ENCODE data around the gene DDIT3. TPM values are rescaled to one million over a fixed set of nuclear protein-coding genes. Genes with fewer than 3 reads are reported as not detected.
A peak's percentile ranks its signal among the peaks of the same experiment; 100 is the strongest.
"Not testable (repeated sequence)": the region's sequence is repeated elsewhere in the genome, so short reads cannot be mapped to it uniquely, and the experiment has no call there.

DDIT3 gene, protein sequence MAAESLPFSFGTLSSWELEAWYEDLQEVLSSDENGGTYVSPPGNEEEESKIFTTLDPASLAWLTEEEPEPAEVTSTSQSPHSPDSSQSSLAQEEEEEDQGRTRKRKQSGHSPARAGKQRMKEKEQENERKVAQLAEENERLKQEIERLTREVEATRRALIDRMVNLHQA
- 10 to 100 TPM; 34.4 to 37.2 TPM for total RNA-seq

DNA sequence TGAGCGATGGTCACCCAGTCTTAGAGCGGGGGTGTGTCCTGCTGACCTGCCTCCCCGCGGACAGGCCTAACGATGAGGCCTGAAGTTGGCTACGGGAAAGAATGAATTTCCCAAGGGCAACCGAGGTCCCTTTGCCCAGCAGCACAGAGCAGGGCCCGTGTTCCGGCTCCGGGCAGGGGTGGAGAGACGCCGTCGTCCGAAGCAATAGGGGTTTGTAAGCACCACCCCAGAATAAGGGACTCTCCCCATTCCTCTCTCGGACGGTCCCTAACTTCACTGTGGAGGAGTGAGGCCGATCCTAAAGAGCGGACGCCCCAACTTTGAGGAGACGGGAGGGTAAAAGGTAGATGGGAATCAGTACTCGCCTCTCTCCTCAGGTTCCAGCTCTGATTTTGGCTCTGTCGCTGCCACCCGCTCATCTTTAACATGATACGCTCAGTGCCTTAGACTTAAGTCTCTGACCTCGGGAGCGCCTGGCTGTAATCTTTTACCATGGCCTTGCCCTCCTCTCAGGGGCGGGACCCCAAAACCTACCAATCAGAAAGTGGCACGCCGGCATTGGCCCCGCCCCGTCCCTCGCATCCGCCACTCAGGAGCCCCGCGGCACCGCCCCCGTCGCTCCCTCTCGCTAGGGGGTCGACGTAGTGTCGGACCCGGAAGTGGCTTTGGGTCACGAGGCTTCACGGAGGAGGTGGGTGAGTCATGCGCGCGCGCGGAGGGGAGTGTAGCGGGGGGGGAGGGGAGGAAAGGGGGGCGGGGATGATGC, at the start of gene DDIT3:
Gene DDIT3, minus strand, starts transcription at position 462 of the 766 bp plus-strand sequence. CDS start 3,108 bp downstream, outside the sequence.
- H3K27ac Mint-ChIP-seq, result peak within 1 kb of the TSS; percentile 100
- H3K9me3 Mint-ChIP-seq, result no peaks in the 10 kb centered on the region
- POLR2A ChIA-PET, result interaction anchor here (0.6 to 4.9 kb wide), 20 partner anchors 8 to 893 kb away, joined by 3 to 94 read pairs (median 4); partner anchors contain the start of genes ARHGAP9, DCTN2, INHBE and MARS1
- peak; percentile 65 for ATAC-seq (ENCODE audit: low read depth)
- H3K4me1 Mint-ChIP-seq, result peaks cover 54% of the 10 kb centered on the region
- H3K27me3 Mint-ChIP-seq, result no peaks in the 10 kb centered on the region
- peak; percentile 99 for DNase-seq
- peak within 1 kb of the TSS; percentile 96 for H3K4me3 Mint-ChIP-seq
- H3K36me3 Mint-ChIP-seq, result peaks cover 29% of the 10 kb centered on the region

DNA sequence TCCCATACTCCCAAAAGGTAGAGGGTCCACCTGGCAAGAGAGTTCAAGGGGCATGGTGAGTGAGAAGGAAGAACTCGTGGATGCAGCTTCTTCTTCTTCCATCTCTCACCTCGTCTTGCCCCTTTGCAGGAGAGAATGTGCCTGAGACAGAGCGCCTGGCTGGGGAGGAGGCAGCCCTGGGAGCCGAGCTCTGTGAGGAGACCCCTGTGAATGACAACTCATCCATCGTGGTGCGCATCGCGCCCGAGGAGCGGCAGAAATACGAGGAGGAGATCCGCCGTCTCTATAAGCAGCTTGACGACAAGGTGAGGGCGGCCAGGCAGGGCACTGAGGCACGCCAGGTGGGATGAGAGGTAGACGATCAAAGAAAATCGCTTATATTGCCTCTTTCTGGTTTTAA, 49.5 kb upstream of the DDIT3 start:
- Mint-ChIP-seq H3K27ac (no peak overlapping the region), H3K4me3 (no peak overlapping the region), H3K9me3 (no peaks in the 10 kb centered on the region), H3K36me3 (no peaks in the 10 kb centered on the region), H3K4me1 (peaks cover 1% of the 10 kb centered on the region), H3K27me3 (no peaks in the 10 kb centered on the region)
- DNase-seq, result no peak
- ATAC-seq (ENCODE audit: low read depth), result no peak
- POLR2A ChIA-PET, result no interaction called here

DNA sequence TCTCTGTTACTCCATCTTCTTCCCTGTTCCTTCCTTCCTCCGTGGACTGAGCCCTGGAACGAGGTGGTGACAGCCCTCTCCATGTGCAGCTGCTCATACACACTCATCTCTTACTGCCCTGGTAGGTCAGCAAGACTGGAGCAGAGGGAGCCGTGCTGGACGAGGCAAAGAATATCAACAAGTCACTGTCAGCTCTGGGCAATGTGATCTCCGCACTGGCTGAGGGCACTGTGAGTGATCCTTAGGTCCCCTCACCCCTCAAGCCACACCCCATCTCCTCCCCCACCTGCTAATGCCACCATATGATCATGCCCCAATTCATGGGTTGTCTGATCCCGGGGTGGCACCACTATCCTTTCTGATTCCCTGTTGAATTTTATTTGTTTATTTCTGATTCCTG, 48.5 kb upstream of the DDIT3 start:
- no peak for ATAC-seq (ENCODE audit: low read depth)
- no peaks in the 10 kb centered on the region for H3K9me3 Mint-ChIP-seq
- no peaks in the 10 kb centered on the region for H3K36me3 Mint-ChIP-seq
- H3K27me3 Mint-ChIP-seq, result no peaks in the 10 kb centered on the region
- peaks cover 1% of the 10 kb centered on the region for H3K4me1 Mint-ChIP-seq
- H3K4me3 Mint-ChIP-seq, result no peak overlapping the region
- POLR2A ChIA-PET, result no interaction called here
- DNase-seq, result no peak
- H3K27ac Mint-ChIP-seq, result no peak overlapping the region

DNA sequence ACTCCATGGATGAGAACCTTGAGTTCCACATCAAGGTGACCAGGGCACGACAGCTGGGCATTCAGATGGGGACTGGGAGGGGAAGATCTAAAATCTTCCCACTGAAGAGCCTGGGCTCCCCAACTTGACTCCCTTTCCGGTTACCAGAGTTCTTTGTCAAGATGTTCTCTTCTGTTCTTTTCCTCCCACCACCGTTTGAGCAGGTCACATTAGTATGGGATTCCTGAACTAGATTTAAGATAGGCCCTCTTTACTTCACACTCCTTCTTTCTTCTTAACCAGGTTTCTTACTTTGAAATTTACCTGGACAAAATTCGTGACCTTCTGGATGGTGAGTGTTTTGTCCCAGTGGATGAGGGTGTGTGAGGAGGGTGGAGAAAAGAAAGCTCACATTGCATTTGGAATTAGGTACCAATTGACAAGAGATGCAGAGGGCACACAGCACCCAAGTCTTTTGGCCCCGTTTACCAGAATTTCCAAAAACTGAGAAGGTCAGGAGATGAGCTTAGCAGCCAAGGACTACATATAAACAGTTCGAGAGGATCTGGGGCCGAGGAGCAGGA, 43.9 kb upstream of the DDIT3 start:
- no peaks in the 10 kb centered on the region for H3K36me3 Mint-ChIP-seq
- H3K9me3 Mint-ChIP-seq, result no peaks in the 10 kb centered on the region
- ATAC-seq (ENCODE audit: low read depth) (no peak), DNase-seq (no peak)
- H3K4me3 Mint-ChIP-seq, result no peak overlapping the region
- H3K27me3 Mint-ChIP-seq, result peaks cover 11% of the 10 kb centered on the region
- POLR2A ChIA-PET, result interaction anchor here (0.7 kb wide), 1 partner anchor 144 kb away, joined by 3 read pairs; no protein-coding TSS in a partner anchor
- no peak overlapping the region for H3K27ac Mint-ChIP-seq
- peaks cover 8% of the 10 kb centered on the region for H3K4me1 Mint-ChIP-seq

DNA sequence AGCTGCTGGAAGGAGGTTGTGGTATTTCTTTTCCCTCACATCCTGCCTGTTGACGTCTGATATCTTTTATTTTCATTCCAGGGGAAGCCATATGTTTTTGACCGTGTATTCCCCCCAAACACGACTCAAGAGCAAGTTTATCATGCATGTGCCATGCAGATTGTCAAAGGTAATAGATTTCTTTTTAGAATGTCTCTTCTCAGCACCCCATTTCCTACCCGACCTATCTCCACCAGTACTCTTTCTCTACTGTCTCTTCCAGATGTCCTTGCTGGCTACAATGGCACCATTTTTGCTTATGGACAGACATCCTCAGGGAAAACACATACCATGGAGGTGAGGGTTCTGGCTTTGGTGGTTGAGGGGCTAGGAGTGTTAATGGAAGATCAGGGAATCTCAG, 43.0 kb upstream of the DDIT3 start:
- Mint-ChIP-seq H3K36me3 (no peaks in the 10 kb centered on the region), H3K4me1 (peaks cover 8% of the 10 kb centered on the region), H3K27me3 (peaks cover 11% of the 10 kb centered on the region), H3K4me3 (no peak overlapping the region), H3K9me3 (no peaks in the 10 kb centered on the region), H3K27ac (no peak overlapping the region)
- POLR2A ChIA-PET, result no interaction called here
- DNase-seq (no peak), ATAC-seq (ENCODE audit: low read depth) (no peak)

DNA sequence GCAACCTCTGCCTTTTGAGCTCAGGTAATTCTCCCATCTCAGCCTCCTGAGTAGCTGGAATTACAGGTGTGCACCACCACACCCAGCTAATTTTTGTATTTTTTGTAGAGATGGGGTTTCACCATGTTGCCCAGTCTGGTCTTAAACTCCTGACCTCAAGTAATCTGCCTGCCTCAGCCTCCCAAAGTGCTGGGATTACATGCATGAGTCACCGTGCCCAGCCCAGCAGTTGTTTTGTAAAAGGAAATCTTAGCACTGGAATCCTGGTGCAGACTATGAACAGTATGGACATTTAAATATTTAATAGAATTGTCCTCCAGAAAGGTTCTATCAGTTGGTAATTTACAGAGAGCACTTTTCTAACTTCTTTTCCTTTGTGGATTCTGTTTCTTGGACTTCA, 40.8 kb upstream of the DDIT3 start:
- ATAC-seq (ENCODE audit: low read depth); POLR2A ChIA-PET; H3K9me3 Mint-ChIP-seq; DNase-seq; H3K4me1 Mint-ChIP-seq; H3K36me3 Mint-ChIP-seq; H3K4me3 Mint-ChIP-seq; H3K27ac Mint-ChIP-seq: not testable (repeated sequence)
- H3K27me3 Mint-ChIP-seq, result peaks cover 11% of the 10 kb centered on the region

DNA sequence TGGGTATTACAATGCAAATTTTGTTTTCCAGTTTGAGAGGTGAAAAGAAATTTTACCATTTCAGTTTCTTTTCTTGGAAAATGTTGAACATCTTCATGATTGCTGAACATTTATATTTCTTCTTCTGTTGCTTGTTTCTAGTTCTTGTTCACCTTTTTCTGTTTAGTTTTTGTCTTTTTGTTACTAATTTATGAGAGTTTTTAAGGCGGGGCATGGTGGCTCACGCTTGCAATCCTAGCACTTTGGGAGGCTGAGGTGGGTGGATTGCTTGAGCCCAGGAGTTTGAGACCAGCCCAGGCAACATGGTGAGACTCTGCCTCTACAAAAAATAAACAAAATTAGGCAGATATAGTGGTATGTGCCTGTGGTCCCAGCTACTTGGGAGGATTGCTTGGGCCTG, 40.2 kb upstream of the DDIT3 start:
- no peak overlapping the region for H3K27ac Mint-ChIP-seq
- POLR2A ChIA-PET, result no interaction called here
- ATAC-seq (ENCODE audit: low read depth), result no peak
- peaks cover 8% of the 10 kb centered on the region for H3K4me1 Mint-ChIP-seq
- H3K27me3 Mint-ChIP-seq, result peaks cover 11% of the 10 kb centered on the region
- no peaks in the 10 kb centered on the region for H3K9me3 Mint-ChIP-seq
- no peaks in the 10 kb centered on the region for H3K36me3 Mint-ChIP-seq
- DNase-seq, result no peak
- H3K4me3 Mint-ChIP-seq, result no peak overlapping the region

DNA sequence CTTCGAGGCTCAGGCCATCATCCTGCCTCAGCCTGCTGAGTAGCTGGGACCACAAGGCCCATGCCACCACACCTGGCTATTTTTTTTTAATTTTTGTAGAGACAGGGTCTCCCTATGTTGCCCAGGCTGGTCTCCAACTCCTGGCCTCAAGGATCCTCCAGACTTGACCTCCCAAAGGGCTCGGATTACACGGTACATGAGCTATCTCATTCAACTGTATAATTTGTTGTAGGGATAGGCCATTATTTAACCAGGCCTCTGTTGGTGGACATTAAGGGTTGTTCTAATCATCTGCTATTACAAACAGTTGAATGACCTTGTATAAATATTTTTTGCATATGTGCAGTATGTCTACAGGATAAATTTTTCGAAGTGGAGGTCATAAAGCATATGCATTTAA, 38.5 kb upstream of the DDIT3 start:
- Mint-ChIP-seq H3K36me3 (peaks cover 1% of the 10 kb centered on the region), H3K9me3 (no peaks in the 10 kb centered on the region), H3K27ac (no peak overlapping the region), H3K27me3 (peaks cover 15% of the 10 kb centered on the region), H3K4me1 (peaks cover 8% of the 10 kb centered on the region), H3K4me3 (no peak overlapping the region)
- ATAC-seq (ENCODE audit: low read depth) (no peak), DNase-seq (no peak)
- POLR2A ChIA-PET, result no interaction called here

DNA sequence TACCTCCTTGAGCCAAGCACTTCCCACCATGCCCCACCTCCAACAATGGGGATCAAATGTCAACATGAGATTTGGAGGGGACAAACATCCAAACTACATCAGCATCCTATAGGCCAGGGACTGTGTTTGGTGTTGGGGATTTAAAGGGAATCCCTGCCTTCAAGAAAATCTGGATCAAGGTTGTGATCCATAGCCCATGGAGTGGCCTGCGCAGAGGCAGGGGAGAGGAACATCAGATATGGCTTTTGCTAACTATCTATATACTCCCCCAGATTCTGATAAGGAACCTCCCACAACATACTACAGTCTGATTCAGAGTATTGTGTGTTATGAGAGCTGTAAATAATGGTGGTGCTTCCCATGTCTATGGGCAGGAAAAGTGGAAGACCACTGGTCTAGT, 34.6 kb upstream of the DDIT3 start:
- H3K27ac Mint-ChIP-seq, result no peak overlapping the region
- no peak for DNase-seq
- POLR2A ChIA-PET, result no interaction called here

DNA sequence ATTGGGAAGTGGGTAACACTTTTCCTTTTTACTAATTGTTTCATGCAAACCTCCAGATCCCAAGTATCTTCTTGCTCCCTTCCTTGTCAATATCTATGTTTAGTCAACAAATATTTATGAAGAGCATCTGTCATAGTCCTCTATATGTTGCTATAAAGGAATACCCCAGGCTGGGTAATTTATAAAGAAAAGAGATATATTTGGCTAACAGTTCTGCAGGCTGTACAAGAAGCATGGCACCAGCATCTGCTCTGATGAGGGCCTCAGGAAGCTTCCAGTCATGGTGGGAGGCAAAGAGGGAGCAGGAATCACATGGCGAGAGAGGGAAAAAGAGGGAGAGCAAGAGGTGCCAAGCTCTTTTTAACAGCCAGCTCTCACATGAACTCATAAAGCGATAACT, 34.1 kb upstream of the DDIT3 start:
- ATAC-seq (ENCODE audit: low read depth), result no peak
- H3K27ac Mint-ChIP-seq, result no peak overlapping the region
- peaks cover 9% of the 10 kb centered on the region for H3K4me1 Mint-ChIP-seq
- peaks cover 1% of the 10 kb centered on the region for H3K36me3 Mint-ChIP-seq
- no peaks in the 10 kb centered on the region for H3K9me3 Mint-ChIP-seq
- DNase-seq, result no peak
- no peak overlapping the region for H3K4me3 Mint-ChIP-seq
- POLR2A ChIA-PET, result no interaction called here
- peaks cover 14% of the 10 kb centered on the region for H3K27me3 Mint-ChIP-seq

More for the DNA sequence above, 34.6 kb upstream of the DDIT3 start:
- H3K36me3 Mint-ChIP-seq, result peaks cover 1% of the 10 kb centered on the region
- peaks cover 13% of the 10 kb centered on the region for H3K27me3 Mint-ChIP-seq
- H3K4me1 Mint-ChIP-seq, result peaks cover 10% of the 10 kb centered on the region
- H3K4me3 Mint-ChIP-seq, result no peak overlapping the region
- no peaks in the 10 kb centered on the region for H3K9me3 Mint-ChIP-seq
- no peak for ATAC-seq (ENCODE audit: low read depth)

DNA sequence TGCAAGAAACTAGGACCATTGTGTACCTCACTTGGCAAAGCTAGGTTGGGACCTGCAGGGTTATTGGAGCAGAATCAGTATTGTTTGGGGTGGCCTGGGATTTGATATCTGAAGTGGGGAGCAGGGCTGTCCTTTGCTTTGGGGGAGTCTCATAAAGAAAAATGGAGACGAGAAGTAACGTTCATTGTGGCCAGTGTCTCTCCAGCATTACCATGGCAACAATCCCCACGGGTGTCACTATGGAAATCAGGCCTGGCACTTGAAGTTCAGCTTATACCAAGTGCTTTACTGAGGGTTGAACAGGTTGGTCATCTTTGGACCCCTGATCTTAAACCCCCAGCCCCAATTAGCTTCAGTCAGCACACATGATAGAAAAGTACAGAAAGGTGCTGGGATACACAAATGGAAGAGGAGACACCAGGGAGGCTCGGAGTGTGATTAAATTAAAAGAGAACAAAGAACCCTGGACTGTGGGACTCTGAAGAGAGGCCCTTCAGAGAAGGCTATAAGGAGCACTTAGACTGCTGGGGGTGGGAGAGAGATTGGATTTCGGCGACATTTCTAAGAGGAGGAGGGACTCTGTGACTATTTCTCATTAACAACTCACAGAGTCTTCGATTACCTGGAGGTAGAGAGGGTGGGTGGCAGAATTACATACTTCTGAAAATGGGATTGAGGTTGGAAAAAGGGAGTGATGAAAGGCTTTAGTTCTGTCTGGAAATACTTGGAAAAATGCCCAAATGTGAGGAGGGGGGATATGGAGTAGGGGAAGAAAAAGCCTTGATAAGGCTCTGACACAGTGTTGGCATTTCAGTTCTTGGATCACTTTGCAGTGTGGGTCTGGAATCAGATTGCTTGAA, 33.3 kb upstream of the DDIT3 start:
- ATAC-seq (ENCODE audit: low read depth), result no peak
- Mint-ChIP-seq H3K27me3 (peaks cover 23% of the 10 kb centered on the region), H3K27ac (no peak overlapping the region), H3K4me1 (peaks cover 13% of the 10 kb centered on the region), H3K36me3 (peaks cover 1% of the 10 kb centered on the region), H3K4me3 (no peak overlapping the region), H3K9me3 (no peaks in the 10 kb centered on the region)
- POLR2A ChIA-PET, result no interaction called here
- no peak for DNase-seq

DNA sequence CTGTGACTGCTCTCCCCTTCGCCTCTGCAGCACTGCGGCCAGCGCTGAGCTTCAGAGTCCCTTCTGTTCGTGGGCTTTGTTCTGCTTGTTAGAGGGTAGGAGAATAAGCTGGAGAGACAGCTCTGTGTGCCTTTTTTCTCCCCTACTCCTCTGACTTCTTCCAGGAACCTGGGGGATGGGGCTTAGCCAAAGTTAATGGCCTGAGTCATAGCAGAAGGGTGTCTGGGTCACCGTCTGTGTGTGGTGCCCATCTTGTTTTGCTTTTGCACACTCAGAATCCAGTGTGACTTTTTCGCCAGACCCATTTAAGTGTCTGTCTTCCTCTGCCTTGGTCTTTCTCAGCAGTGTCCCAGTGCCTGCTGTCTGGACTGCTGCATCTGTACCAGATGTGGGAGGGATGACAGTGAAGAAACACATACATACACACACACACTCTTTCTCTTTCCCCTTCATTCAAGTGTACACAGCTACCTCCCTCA, 32.6 kb upstream of the DDIT3 start:
- POLR2A ChIA-PET, result no interaction called here
- no peak for ATAC-seq (ENCODE audit: low read depth)
- H3K27ac Mint-ChIP-seq, result no peak overlapping the region

DNA sequence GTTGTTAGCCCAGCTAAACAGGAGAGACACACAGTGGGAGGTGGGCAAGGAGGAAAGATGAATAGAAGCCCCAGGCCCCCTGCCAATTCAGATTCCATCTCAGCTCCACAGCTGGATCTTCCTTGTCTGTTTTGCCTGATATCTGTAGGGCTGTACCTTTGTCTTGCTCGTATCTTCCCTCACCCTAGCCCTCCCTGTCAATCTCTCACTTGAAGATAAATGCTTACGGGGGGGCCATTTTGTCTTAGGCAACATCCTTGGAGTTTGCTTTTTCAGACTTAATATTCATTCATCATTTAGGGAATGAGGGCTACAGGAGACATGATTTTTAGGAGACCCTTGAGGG, 32.0 kb upstream of the DDIT3 start:
- Mint-ChIP-seq H3K4me1 (peaks cover 18% of the 10 kb centered on the region), H3K4me3 (no peak overlapping the region), H3K27ac (no peak overlapping the region), H3K27me3 (peaks cover 31% of the 10 kb centered on the region), H3K36me3 (peaks cover 1% of the 10 kb centered on the region), H3K9me3 (no peaks in the 10 kb centered on the region)
- POLR2A ChIA-PET, result no interaction called here
- no peak for DNase-seq
- ATAC-seq (ENCODE audit: low read depth), result no peak

More for the DNA sequence above, 32.6 kb upstream of the DDIT3 start:
- DNase-seq, result no peak
- Mint-ChIP-seq H3K4me1 (peaks cover 13% of the 10 kb centered on the region), H3K4me3 (no peak overlapping the region), H3K36me3 (peaks cover 1% of the 10 kb centered on the region), H3K27me3 (peaks cover 26% of the 10 kb centered on the region), H3K9me3 (no peaks in the 10 kb centered on the region)
